22Rv1 (cell line): ENCODE results near the gene VSIR.

Experiments
- CTCF ChIP-seq: fragments of 450-650 bp; IDR thresholded peaks from 2 replicates; pipeline ENCODE4 v1.5.1; 2017; ENCODE audit warnings: mild to moderate bottlenecking
- ZFX ChIP-seq: fragments of 450-650 bp; IDR thresholded peaks from 2 replicates; pipeline ENCODE4 v1.6.1; 2017; ENCODE audit warnings: antibody characterized with exemption, borderline replicate concordance

GRCh38 chr10:71698737-71699136 is 74.6 kb downstream of the VSIR start:
- no peak for TF ChIP-seq CTCF
- TF ChIP-seq ZFX: no peak
